GM13976 (cell line): ENCODE data around the gene HMG20B.

Source experiments
- DNase-seq: peaks from one replicate; pipeline ENCODE4 v3.0.0; 2012; ENCODE audit warnings: low spot score
- in situ Hi-C: fragments of 300-500 bp; cut with MboI; formaldehyde crosslinking; loops from one replicate; pipeline ENCODE4 v1.12.0; 2022; ENCODE audit warnings: low sequenced_read_pairs, mixed read lengths, inconsistent platforms; ENCODE audit not compliant: unreplicated experiment
- TF ChIP-seq, protein P1 (sequence below): IDR thresholded peaks from 2 replicates; pipeline ENCODE4 v1.5.1; 2012; ENCODE audit warnings: borderline replicate concordance, mild to moderate bottlenecking; ENCODE audit not compliant: insufficient read depth; ENCODE audit errors: extremely low read depth, missing control alignments, control extremely low read depth

Gene HMG20B

DNA sequence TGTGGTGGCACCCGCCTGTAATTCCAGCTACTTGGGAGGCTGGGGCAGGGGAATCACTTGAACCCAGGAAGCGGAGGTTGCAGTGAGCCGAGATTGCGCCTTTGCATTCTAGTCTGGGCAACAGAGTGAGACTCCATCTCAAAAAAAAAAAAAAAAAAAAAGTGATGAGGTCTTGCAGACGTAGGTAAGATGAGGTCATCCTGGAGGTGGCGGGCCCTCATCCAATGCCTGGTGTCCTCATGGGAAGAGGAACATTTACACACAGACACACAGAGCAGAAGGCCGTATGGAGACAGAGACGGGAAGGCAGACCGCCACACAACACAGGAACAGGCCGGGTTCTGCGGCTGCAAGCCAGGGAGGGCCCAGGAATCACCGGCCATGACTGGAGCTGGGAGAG is 49.5 kb downstream of the HMG20B start:
- TF ChIP-seq, protein P1, sequence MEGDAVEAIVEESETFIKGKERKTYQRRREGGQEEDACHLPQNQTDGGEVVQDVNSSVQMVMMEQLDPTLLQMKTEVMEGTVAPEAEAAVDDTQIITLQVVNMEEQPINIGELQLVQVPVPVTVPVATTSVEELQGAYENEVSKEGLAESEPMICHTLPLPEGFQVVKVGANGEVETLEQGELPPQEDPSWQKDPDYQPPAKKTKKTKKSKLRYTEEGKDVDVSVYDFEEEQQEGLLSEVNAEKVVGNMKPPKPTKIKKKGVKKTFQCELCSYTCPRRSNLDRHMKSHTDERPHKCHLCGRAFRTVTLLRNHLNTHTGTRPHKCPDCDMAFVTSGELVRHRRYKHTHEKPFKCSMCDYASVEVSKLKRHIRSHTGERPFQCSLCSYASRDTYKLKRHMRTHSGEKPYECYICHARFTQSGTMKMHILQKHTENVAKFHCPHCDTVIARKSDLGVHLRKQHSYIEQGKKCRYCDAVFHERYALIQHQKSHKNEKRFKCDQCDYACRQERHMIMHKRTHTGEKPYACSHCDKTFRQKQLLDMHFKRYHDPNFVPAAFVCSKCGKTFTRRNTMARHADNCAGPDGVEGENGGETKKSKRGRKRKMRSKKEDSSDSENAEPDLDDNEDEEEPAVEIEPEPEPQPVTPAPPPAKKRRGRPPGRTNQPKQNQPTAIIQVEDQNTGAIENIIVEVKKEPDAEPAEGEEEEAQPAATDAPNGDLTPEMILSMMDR, result no peak
- no peak for DNase-seq
- in situ Hi-C loops, result no loop called here

DNA sequence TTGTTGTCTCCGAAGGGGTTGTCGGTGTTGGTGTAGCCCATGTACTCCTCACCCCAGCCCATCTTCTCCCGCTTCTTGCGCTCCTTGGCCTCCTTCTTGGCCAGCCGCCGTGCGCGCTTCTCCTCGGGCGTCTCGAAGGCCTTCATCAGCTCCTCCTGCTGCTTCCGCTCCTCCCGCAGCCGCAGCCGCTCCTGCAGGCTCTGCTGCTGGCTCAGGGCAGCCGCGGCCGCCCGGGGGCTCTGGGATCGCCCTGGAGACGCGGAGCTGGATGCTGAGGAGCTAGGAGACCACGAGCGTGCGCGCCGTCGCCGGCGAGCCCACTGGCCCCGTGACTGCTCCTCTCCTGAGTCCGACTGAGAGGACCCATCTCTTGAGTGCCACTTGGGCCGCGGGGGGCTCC is 51.0 kb downstream of the HMG20B start:
- in situ Hi-C loops, result no loop called here
- TF ChIP-seq, protein P1, result no peak
- DNase-seq, result no peak

DNA sequence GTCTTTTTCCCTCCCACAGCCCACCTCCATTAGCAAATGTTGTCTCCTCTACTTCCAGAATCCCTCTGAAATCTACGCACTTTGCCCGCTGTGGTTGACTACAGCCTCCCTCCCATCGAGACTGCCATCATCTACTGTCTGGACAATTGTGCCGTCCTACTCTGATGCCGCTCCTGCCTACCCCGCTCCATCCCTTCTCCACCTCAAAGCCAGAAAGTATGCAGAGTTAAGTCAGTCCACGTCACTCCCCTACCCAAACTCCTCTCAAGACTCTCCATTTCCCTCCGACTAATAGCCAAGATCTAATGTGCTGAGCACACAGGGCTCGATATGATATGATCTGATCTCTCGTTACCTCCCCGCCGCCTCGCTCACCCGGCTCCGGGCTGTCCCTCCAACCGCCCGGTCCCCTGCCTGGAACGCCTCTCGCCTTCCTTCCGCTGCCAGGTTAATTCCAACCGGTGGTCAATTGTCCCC is 53.3 kb downstream of the HMG20B start:
- DNase-seq, result no peak
- TF ChIP-seq, protein P1, result no peak
- in situ Hi-C loops, result no loop called here

DNA sequence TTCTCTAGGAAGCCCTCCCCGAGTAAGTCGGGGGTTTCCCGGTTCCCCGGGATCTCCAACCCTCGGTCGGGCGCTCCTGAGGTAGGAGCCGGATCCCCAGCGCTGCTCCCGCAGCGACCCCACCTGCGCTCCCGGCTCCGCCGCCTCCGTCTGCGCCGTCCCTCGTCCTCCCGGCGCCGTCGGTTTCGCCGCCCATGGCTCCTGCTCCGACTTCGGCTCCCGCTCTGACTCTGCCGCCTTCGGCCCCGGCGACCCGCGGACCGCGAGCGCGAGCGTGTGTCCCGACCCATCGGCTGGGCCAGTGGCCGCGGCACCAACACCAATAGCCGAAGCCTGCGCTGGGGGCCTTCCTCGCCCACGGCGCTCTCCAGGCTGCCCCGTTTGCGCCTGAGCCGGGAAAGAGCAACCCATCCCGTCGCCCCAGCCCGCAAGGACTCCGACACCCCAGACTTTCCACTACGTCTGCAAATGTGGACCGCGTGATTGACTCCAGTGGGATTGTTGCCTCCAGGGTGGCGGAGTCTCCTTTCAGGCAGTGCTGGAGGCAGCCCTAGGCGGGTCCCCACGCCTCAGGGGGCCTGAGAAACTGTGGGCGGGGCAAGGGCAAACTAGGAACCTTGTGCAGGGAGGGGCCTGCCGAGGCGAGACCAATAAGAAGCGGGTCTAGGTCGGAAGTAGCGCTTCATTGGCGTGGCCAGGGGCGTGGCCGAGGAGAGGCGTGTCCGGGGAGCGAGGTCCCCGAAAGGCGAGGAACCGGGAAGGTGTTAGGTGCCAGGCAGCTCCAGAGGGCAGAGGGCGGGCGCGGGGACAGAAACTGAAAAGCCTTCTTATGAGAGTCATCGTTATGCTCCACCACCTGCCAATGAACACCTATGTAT is 54.0 kb downstream of the HMG20B start, which contains the start of gene CACTIN:
CACTIN (minus strand) TSS at position 318 of the 878 bp plus-strand sequence; CDS start at position 290, 28 bp downstream.
- peak; percentile 100 for DNase-seq
- TF ChIP-seq, protein P1, result no peak

DNA sequence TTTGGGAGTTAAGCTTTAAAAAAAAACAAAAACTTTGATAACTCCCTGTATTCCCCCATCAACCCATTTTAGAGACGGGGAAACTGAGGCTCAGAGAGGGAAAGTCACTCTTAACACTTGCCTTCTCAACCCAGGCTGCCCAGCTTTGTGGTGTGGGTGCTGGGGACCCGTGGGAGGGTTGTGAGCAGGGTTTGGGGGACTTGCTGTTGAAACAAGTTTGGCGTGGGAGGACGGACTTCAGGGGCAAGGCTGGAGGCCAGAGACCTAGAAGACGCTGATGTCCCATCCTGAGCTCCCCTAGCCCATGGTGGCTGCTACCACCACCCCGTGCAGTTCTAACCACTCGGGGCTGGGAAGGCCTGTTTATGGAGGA is 54.6 kb downstream of the HMG20B start:
- in situ Hi-C loops, result no loop called here
- no peak for DNase-seq
- TF ChIP-seq, protein P1, result no peak

More for the DNA sequence above, 54.0 kb downstream of the HMG20B start, which contains the start of gene CACTIN:
- in situ Hi-C loops, result no loop called here
